ENCODE measurements around the gene CTDP1.
"Not testable (repeated sequence)": the region's sequence is repeated elsewhere in the genome, so short reads cannot be mapped to it uniquely, and the experiment has no call there.

The CTDP1 gene

GRCh38 chr18:79735071-79735980 lies 55.7 kb downstream of the CTDP1 start:
- Histone ChIP-seq H3K27ac (no peak overlapping the region), H3K4me3 (no peak overlapping the region)

- H3K4me3 ChIP-seq, result no peak overlapping the region
- H3K27ac ChIP-seq, result no peak overlapping the region
Observed at GRCh38 chr18:79736230-79736629, 56.6 kb downstream of the CTDP1 start.

GRCh38 chr18:79736846-79737245 lies 57.2 kb downstream of the CTDP1 start:
- H3K4me3 ChIP-seq, result no peak overlapping the region

GRCh38 chr18:79737426-79737825 lies 57.8 kb downstream of the CTDP1 start:
- no peak overlapping the region for H3K4me3 ChIP-seq

More at GRCh38 chr18:79736846-79737245, 57.2 kb downstream of the CTDP1 start:
- H3K27ac ChIP-seq, result no peak overlapping the region

GRCh38 chr18:79738041-79738461 lies 58.4 kb downstream of the CTDP1 start:
- H3K27ac ChIP-seq, result peak overlapping the region in 2 of 21 experiments; percentile 34 to 60
- no peak overlapping the region for H3K4me3 ChIP-seq

More at GRCh38 chr18:79737426-79737825, 57.8 kb downstream of the CTDP1 start:
- no peak overlapping the region for H3K27ac ChIP-seq

- Histone ChIP-seq H3K4me3 (no peak overlapping the region), H3K27ac (peak overlapping the region in 3 of 21 experiments; percentile 46 to 60 (median 54))
Observed at GRCh38 chr18:79738581-79739439, 59.2 kb downstream of the CTDP1 start.

- H3K27ac ChIP-seq, result peak overlapping the region in 1 of 21 experiments; percentile 20
Observed at GRCh38 chr18:79739440-79739778, 59.8 kb downstream of the CTDP1 start.

GRCh38 chr18:79740047-79740446 lies 60.4 kb downstream of the CTDP1 start:
- not testable (repeated sequence) for H3K27ac ChIP-seq, H3K4me3 ChIP-seq

More at GRCh38 chr18:79739440-79739778, 59.8 kb downstream of the CTDP1 start:
- no peak overlapping the region for H3K4me3 ChIP-seq

- no peak overlapping the region for H3K27ac ChIP-seq
- no peak overlapping the region for H3K4me3 ChIP-seq
Observed at GRCh38 chr18:79740521-79741361, 61.1 kb downstream of the CTDP1 start.

GRCh38 chr18:79741362-79741700 lies 61.7 kb downstream of the CTDP1 start:
- no peak overlapping the region for H3K27ac ChIP-seq
- no peak overlapping the region for H3K4me3 ChIP-seq

- H3K4me3 ChIP-seq, result no peak overlapping the region
- H3K27ac ChIP-seq, result no peak overlapping the region
Observed at GRCh38 chr18:79742076-79742475, 62.5 kb downstream of the CTDP1 start.

GRCh38 chr18:79744625-79745024 lies 65.0 kb downstream of the CTDP1 start:
- no peak overlapping the region for H3K27ac ChIP-seq
- no peak overlapping the region for H3K4me3 ChIP-seq

GRCh38 chr18:79746730-79747129 lies 67.1 kb downstream of the CTDP1 start:
- Histone ChIP-seq H3K27ac (no peak overlapping the region), H3K4me3 (no peak overlapping the region)

- Histone ChIP-seq H3K27ac (no peak overlapping the region), H3K4me3 (no peak overlapping the region)
Observed at GRCh38 chr18:79747156-79747845, 67.7 kb downstream of the CTDP1 start.

- Histone ChIP-seq H3K4me3 (no peak overlapping the region), H3K27ac (no peak overlapping the region)
Observed at GRCh38 chr18:79748321-79749180, 68.9 kb downstream of the CTDP1 start.

- H3K4me3 ChIP-seq, result no peak overlapping the region
Observed at GRCh38 chr18:79749251-79750191, 69.9 kb downstream of the CTDP1 start.

GRCh38 chr18:79750980-79751571 lies 71.5 kb downstream of the CTDP1 start:
- Histone ChIP-seq H3K27ac (no peak overlapping the region), H3K4me3 (no peak overlapping the region)

More at GRCh38 chr18:79749251-79750191, 69.9 kb downstream of the CTDP1 start:
- peak overlapping the region in 1 of 21 experiments; percentile 30 for H3K27ac ChIP-seq
